Activated naive CD8-positive, alpha-beta T cell treated with anti-CD3 and anti-CD28 coated beads for 36 hours (primary cell): ENCODE data around the gene EMD. TPM values are rescaled to one million over a fixed set of nuclear protein-coding genes. Genes with fewer than 3 reads are reported as not detected.
A peak's percentile ranks its signal among the peaks of the same experiment; 100 is the strongest.
"Not testable (repeated sequence)": the region's sequence is repeated elsewhere in the genome, so short reads cannot be mapped to it uniquely, and the experiment has no call there.

Experiments used
- DNase-seq: peaks from one replicate; pipeline ENCODE4 v3.0.0; 2021
- H3K27ac Mint-ChIP-seq: one replicate; pipeline ENCODE4 v1.8.0; 2022; ENCODE audit warnings: mild to moderate bottlenecking, moderate library complexity, mixed read lengths
- H3K27me3 Mint-ChIP-seq: one replicate; pipeline ENCODE4 v1.8.0; 2022; ENCODE audit warnings: mild to moderate bottlenecking, mixed read lengths
- H3K36me3 Mint-ChIP-seq: one replicate; pipeline ENCODE4 v1.8.0; 2021; ENCODE audit warnings: mild to moderate bottlenecking, mixed read lengths
- H3K4me1 Mint-ChIP-seq: one replicate; pipeline ENCODE4 v1.8.0; 2021; ENCODE audit warnings: mixed read lengths
- H3K4me3 Mint-ChIP-seq: one replicate; pipeline ENCODE4 v1.8.0; 2022; ENCODE audit warnings: mild to moderate bottlenecking, moderate library complexity, mixed read lengths
- H3K9me3 Mint-ChIP-seq: one replicate; pipeline ENCODE4 v1.8.0; 2022; ENCODE audit warnings: mixed read lengths
- total RNA-seq, 2 experiments: library from RNA; stranded (reverse); gene quantifications; one replicate each; pipeline ENCODE4 v1.2.3, GENCODE V29; 2021

EMD gene
- total RNA-seq, 2 experiments from 2014 or later, result 110 to 112 TPM

GRCh38 chrX:154373340-154374306 lies 5.5 kb upstream of the EMD start:
- Mint-ChIP-seq H3K4me3 (peak overlapping the region; percentile 81), H3K36me3 (peaks cover 12% of the 10 kb centered on the region), H3K9me3 (no peaks in the 10 kb centered on the region), H3K27ac (peak overlapping the region; percentile 42), H3K27me3 (no peaks in the 10 kb centered on the region), H3K4me1 (peaks cover 12% of the 10 kb centered on the region)
- DNase-seq, result no peak

DNA sequence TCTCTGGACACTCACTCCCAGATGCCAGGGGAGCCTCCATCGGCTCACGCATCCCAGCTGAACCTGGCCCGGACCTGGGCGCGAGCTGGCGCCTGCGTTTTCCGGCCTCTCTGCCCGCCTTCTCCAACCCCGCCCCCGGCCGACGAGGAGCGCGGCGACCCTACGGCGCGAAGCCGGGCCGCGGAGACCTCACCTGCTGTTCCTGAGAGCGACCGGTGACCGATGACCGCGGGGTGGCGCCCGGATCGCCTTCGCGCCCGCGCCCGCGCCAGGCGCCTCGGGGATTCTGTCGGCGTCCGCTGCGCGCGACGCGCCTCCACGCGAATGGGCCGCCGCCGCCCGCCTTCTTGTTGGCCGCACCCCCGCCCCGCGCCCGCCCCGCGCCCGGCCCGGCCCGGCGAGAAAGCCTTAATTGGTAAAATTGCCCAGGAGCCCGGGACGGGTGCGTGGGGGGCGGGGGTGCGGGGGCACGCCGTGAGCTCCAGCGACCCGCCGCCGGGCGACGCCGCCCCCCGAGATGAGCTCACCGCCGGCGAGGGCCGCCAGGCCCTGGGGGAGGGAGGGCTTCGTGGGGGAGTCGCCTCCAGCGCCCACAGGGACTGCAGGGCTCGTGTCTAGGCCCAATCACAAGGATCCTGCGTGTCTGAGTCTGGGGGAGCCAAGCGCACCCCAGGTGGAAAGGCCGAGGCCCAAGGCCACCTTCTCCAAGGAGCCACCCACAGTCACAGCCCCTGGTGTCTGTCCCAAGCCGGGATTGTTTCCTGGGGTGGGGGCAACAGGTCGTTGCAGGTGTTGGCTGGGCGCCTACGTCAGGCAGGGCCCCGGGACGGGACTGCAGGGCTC lies 4.6 kb upstream of the EMD start, which contains the start of gene FLNA:
TSS of gene FLNA (minus strand) at position 322 of the 843 bp plus-strand sequence. CDS start 3,389 bp downstream, outside the sequence.
- H3K36me3 Mint-ChIP-seq, result peaks cover 10% of the 10 kb centered on the region
- peak within 1 kb of the TSS; percentile 81 for H3K4me3 Mint-ChIP-seq
- H3K9me3 Mint-ChIP-seq, result no peaks in the 10 kb centered on the region
- DNase-seq, result peak; percentile 51
- H3K27me3 Mint-ChIP-seq, result no peaks in the 10 kb centered on the region
- H3K27ac Mint-ChIP-seq, result peak within 1 kb of the TSS; percentile 42
- H3K4me1 Mint-ChIP-seq, result peaks cover 12% of the 10 kb centered on the region

GRCh38 chrX:154375156-154375504 lies 4.0 kb upstream of the EMD start:
- peaks cover 8% of the 10 kb centered on the region for H3K36me3 Mint-ChIP-seq
- no peak overlapping the region for H3K27ac Mint-ChIP-seq
- DNase-seq, result no peak
- H3K27me3 Mint-ChIP-seq, result no peaks in the 10 kb centered on the region
- H3K4me1 Mint-ChIP-seq, result peaks cover 12% of the 10 kb centered on the region
- H3K9me3 Mint-ChIP-seq, result no peaks in the 10 kb centered on the region
- peak overlapping the region; percentile 58 for H3K4me3 Mint-ChIP-seq

DNA sequence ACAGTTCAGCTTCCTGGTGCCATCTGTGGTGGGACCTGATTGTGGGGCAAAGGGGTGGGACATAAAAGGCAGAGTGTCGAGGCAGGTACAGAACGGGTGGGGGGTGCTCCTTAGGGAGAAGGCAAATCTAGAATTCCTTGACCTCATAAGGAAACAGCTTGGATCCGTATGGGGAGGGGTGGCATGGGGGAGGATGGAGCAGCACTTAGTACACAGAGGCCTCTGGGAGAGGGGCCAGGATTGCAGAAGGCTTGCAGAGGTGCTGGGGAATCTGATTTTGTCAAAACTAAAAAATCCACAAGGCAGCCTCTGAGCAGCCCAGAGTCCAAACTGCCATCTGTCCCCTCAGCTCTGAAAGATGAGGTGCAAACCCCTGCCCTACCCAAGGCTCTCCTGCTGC lies 2.3 kb upstream of the EMD start:
- no peaks in the 10 kb centered on the region for H3K27me3 Mint-ChIP-seq
- no peaks in the 10 kb centered on the region for H3K9me3 Mint-ChIP-seq
- H3K36me3 Mint-ChIP-seq, result peaks cover 13% of the 10 kb centered on the region
- peaks cover 18% of the 10 kb centered on the region for H3K4me1 Mint-ChIP-seq
- no peak for DNase-seq
- H3K4me3 Mint-ChIP-seq, result no peak overlapping the region
- H3K27ac Mint-ChIP-seq, result peak overlapping the region; percentile 90

- Mint-ChIP-seq H3K4me3 (peak overlapping the region; percentile 75), H3K27me3 (no peaks in the 10 kb centered on the region), H3K9me3 (no peaks in the 10 kb centered on the region), H3K27ac (peak overlapping the region; percentile 90), H3K4me1 (peaks cover 11% of the 10 kb centered on the region), H3K36me3 (peaks cover 13% of the 10 kb centered on the region)
- DNase-seq, result peak; percentile 40
These were observed 866 bp upstream of the EMD start for GRCh38 chrX:154378059-154378798.

- Mint-ChIP-seq H3K4me1 (peaks cover 16% of the 10 kb centered on the region), H3K27ac (peak overlapping the region; percentile 90), H3K36me3 (peaks cover 14% of the 10 kb centered on the region), H3K4me3 (peak overlapping the region; percentile 89), H3K9me3 (no peaks in the 10 kb centered on the region), H3K27me3 (no peaks in the 10 kb centered on the region)
- DNase-seq, result no peak
These were observed 465 bp downstream of the EMD start for GRCh38 chrX:154379569-154379951.

DNA sequence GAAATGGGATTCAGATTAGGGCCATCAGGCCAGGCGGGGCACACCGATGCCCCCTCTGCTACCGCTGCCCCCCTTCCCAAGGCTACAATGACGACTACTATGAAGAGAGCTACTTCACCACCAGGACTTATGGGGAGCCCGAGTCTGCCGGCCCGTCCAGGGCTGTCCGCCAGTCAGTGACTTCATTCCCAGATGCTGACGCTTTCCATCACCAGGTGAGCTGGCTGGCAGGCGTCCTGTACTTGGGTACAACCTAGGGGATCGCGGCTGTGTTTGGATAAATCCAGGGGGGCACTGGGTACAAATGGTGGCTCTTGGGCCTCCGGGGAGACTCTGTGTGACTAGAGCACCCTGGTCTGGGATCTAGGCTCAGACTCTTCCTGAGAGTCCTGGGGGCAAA lies 1.1 kb downstream of the EMD start:
- no peaks in the 10 kb centered on the region for H3K27me3 Mint-ChIP-seq
- H3K4me3 Mint-ChIP-seq, result peak overlapping the region; percentile 89
- H3K27ac Mint-ChIP-seq, result peak overlapping the region; percentile 90
- peaks cover 18% of the 10 kb centered on the region for H3K4me1 Mint-ChIP-seq
- DNase-seq, result no peak
- peaks cover 14% of the 10 kb centered on the region for H3K36me3 Mint-ChIP-seq
- no peaks in the 10 kb centered on the region for H3K9me3 Mint-ChIP-seq

- Mint-ChIP-seq H3K4me1 (peaks cover 18% of the 10 kb centered on the region), H3K4me3 (peak overlapping the region; percentile 89), H3K27ac (peak overlapping the region; percentile 90), H3K36me3 (peaks cover 14% of the 10 kb centered on the region), H3K27me3 (no peaks in the 10 kb centered on the region), H3K9me3 (no peaks in the 10 kb centered on the region)
- no peak for DNase-seq
These were observed 1.7 kb downstream of the EMD start for GRCh38 chrX:154380787-154381186.

DNA sequence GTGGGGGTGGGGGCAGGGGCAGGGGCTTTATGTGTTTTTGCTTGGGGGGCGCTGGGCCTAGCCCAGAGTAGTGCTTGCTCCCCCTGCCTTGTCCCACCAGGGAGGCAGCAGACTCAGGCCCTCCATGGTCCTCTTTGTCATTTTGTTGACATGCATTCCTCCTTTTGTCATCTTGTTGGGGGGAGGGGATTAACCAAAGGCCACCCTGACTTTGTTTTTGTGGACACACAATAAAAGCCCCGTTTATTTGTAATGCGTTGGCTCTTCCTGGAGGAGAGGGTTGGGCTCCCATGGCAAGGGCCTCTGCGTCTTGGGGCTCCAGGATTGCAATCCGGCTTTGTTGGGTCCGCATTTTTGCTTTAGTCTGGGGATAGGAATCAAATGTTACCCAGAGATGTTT lies 2.2 kb downstream of the EMD start:
- Mint-ChIP-seq H3K27ac (no peak overlapping the region), H3K4me1 (peaks cover 18% of the 10 kb centered on the region), H3K36me3 (peaks cover 14% of the 10 kb centered on the region), H3K27me3 (no peaks in the 10 kb centered on the region), H3K4me3 (no peak overlapping the region), H3K9me3 (no peaks in the 10 kb centered on the region)
- DNase-seq, result no peak

DNA sequence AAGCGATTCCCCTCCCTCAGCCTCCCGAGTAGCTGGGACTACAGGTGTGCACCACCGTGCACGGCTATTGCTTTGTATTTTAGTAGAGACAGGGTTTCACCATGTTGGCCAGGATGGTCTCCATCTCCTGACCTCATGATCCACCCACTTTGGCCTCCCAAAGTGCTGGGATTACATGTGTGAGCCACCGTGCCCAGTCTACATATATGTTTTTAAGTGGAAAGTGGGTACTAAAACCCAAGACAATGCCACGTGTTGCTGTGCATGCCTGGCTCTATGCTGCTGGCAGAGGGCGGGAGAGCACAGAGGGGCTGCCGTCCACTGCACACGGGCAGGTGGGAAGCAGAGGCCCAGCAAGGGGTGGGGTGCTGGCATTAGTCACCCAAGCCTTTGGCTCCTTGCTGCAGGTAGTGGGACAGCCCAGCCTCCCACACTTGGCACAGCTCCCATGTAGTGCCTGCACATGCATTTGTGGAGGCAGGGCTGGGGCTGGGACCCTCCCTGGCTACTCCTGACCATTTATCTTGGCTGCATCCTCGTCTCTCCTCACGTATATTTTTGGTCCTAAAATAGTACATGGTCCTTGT lies 3.5 kb downstream of the EMD start:
- no peak overlapping the region for H3K4me3 Mint-ChIP-seq
- H3K9me3 Mint-ChIP-seq, result no peaks in the 10 kb centered on the region
- H3K4me1 Mint-ChIP-seq, result peaks cover 14% of the 10 kb centered on the region
- H3K27me3 Mint-ChIP-seq, result no peaks in the 10 kb centered on the region
- H3K27ac Mint-ChIP-seq, result no peak overlapping the region
- no peak for DNase-seq
- H3K36me3 Mint-ChIP-seq, result peaks cover 14% of the 10 kb centered on the region

- Mint-ChIP-seq H3K27ac (no peak overlapping the region), H3K4me1 (peaks cover 14% of the 10 kb centered on the region)
- DNase-seq, result no peak
These were observed 4.5 kb downstream of the EMD start for GRCh38 chrX:154383359-154384283.

DNA sequence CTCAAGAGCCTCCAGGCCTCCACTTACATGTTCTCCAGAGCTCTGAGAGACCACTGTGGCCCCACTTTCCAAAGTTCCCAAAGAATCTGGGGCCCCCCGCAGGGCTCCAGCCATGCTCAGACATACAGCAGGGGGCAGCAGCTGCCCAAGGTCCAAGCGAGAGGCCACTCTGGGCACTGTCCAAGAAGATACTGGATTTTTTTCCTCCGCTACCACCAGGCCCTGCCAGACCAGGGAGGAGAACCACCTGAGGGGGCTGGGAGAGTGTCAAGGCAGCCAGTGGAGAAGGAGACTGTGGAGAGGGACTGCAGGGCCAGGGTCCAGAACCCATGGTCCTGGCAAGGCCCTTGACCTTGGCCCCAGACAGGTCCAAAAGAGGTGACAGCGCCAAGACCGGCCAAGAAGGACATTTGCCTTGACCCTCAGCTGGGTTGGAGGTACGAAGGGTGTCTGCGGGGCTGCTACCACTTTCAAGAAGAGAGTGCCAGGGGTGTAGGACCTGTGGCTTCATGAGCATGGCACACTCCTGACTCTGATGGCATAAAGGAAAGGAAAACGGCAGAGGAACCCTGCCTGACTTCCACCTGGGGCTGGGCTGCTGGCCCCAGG lies 5.3 kb downstream of the EMD start:
- no peak overlapping the region for H3K4me3 Mint-ChIP-seq
- DNase-seq, result no peak
- no peak overlapping the region for H3K27ac Mint-ChIP-seq
- H3K4me1 Mint-ChIP-seq, result peaks cover 14% of the 10 kb centered on the region
- no peaks in the 10 kb centered on the region for H3K9me3 Mint-ChIP-seq
- H3K27me3 Mint-ChIP-seq, result no peaks in the 10 kb centered on the region
- peaks cover 14% of the 10 kb centered on the region for H3K36me3 Mint-ChIP-seq

More at GRCh38 chrX:154383359-154384283, 4.5 kb downstream of the EMD start:
- Mint-ChIP-seq H3K36me3 (peaks cover 14% of the 10 kb centered on the region), H3K27me3 (no peaks in the 10 kb centered on the region), H3K9me3 (no peaks in the 10 kb centered on the region), H3K4me3 (no peak overlapping the region)

DNA sequence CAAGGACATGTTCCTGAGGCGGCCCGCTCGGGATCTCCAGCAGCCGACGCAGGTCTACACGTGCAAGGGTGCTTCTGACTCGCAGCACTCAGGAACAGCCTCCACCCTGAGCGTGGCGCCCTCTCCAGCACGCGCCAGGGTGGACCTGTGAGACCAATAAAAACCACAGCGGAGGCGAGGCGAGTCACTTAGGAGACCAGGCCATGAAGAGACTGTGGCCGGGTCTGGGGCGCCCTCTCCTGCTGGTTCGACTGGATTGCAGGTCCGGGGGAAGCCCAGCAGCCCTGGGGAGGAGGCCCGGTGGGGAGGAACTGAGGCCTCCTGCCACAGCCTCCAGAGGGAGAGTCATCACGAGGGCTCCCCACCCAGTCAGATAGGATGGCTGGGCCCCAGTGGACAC lies 9.0 kb downstream of the EMD start:
- H3K4me3 Mint-ChIP-seq, H3K9me3 Mint-ChIP-seq, H3K27me3 Mint-ChIP-seq, DNase-seq, H3K36me3 Mint-ChIP-seq, H3K27ac Mint-ChIP-seq, H3K4me1 Mint-ChIP-seq: not testable (repeated sequence)
